NCI-H446 treated with DMSO at 0.1 percent for 48 hours (cell line): Measurements from ENCODE around the gene PCMT1.
"Not testable (repeated sequence)": the region's sequence is repeated elsewhere in the genome, so short reads cannot be mapped to it uniquely, and the experiment has no call there.

Source experiments
- DNase-seq: peaks from one replicate; lab custom pipeline; 2025; lab: John Stamatoyannopoulos, UW

The PCMT1 gene

GRCh38 chr6:149820506-149820905 lies 71.0 kb downstream of the PCMT1 start:
- no peak for DNase-seq

GRCh38 chr6:149821492-149821891 lies 72.0 kb downstream of the PCMT1 start:
- DNase-seq: no peak

- DNase-seq: no peak
These were observed 73.5 kb downstream of the PCMT1 start for GRCh38 chr6:149823013-149823412.

- no peak for DNase-seq
These were observed 75.8 kb downstream of the PCMT1 start for GRCh38 chr6:149825292-149825691.

GRCh38 chr6:149830731-149831307 lies 81.3 kb downstream of the PCMT1 start:
- no peak for DNase-seq

GRCh38 chr6:149831308-149831820 lies 81.8 kb downstream of the PCMT1 start:
- no peak for DNase-seq

GRCh38 chr6:149833651-149834050 lies 84.1 kb downstream of the PCMT1 start:
- no peak for DNase-seq

GRCh38 chr6:149834513-149835481 lies 85.3 kb downstream of the PCMT1 start:
- DNase-seq: peak; percentile 9

- DNase-seq: no peak
These were observed 91.0 kb downstream of the PCMT1 start for GRCh38 chr6:149840345-149841075.

GRCh38 chr6:149842331-149842730 lies 92.8 kb downstream of the PCMT1 start:
- no peak for DNase-seq

GRCh38 chr6:149843051-149843633 lies 93.6 kb downstream of the PCMT1 start:
- DNase-seq: no peak

GRCh38 chr6:149844036-149844435 lies 94.5 kb downstream of the PCMT1 start:
- DNase-seq: not testable (repeated sequence)

- DNase-seq: no peak
These were observed 94.9 kb downstream of the PCMT1 start for GRCh38 chr6:149844480-149844879.

GRCh38 chr6:149845549-149845948 lies 96.0 kb downstream of the PCMT1 start:
- no peak for DNase-seq

GRCh38 chr6:149846321-149846720 lies 96.8 kb downstream of the PCMT1 start:
- DNase-seq: no peak

- no peak for DNase-seq
These were observed 98.4 kb downstream of the PCMT1 start for GRCh38 chr6:149847939-149848267.

- DNase-seq: not testable (repeated sequence)
These were observed 98.8 kb downstream of the PCMT1 start for GRCh38 chr6:149848343-149848742.

GRCh38 chr6:149851461-149852110 lies 102.0 kb downstream of the PCMT1 start:
- DNase-seq: no peak

GRCh38 chr6:149852180-149852579 lies 102.6 kb downstream of the PCMT1 start:
- no peak for DNase-seq

GRCh38 chr6:149852881-149853280 lies 103.3 kb downstream of the PCMT1 start:
- DNase-seq: no peak

GRCh38 chr6:149854017-149854416 lies 104.5 kb downstream of the PCMT1 start:
- not testable (repeated sequence) for DNase-seq

- DNase-seq: no peak
These were observed 105.0 kb downstream of the PCMT1 start for GRCh38 chr6:149854532-149854931.
